ENCODE data around the gene RGS7. TPM values are rescaled to one million over a fixed set of nuclear protein-coding genes. Genes with fewer than 3 reads are reported as not detected.

Gene RGS7
- total RNA-seq, 2 donors from 2014 or later, result not detected

GRCh38 chr1:241215683-241216082 is 141.3 kb downstream of the RGS7 start:
- Histone ChIP-seq H3K4me3 (no peak overlapping the region), H3K36me3 (no peaks in the 10 kb centered on the region), H3K27me3 (no peaks in the 10 kb centered on the region), H3K4me1 (no peaks in the 10 kb centered on the region), H3K9me3 (peaks cover 0 to 14% of the 10 kb centered on the region in 2 donors), H3K27ac (no peak overlapping the region)
- no peak for DNase-seq (ENCODE audit: low spot score)
- TF ChIP-seq CTCF (IDR thresholded peaks at IDR 0.05), result no peak

- no peak for TF ChIP-seq CTCF (IDR thresholded peaks at IDR 0.05)
- no peak overlapping the region for H3K27ac ChIP-seq
These were observed 141.8 kb downstream of the RGS7 start for GRCh38 chr1:241215203-241215602.

GRCh38 chr1:241213139-241213538 is 143.9 kb downstream of the RGS7 start:
- no peak overlapping the region for H3K27ac ChIP-seq
- no peak for DNase-seq (ENCODE audit: low spot score)
- H3K4me1 ChIP-seq, result no peaks in the 10 kb centered on the region
- H3K36me3 ChIP-seq, result no peaks in the 10 kb centered on the region
- H3K9me3 ChIP-seq, result peaks cover 0 to 14% of the 10 kb centered on the region in 2 donors
- H3K27me3 ChIP-seq, result no peaks in the 10 kb centered on the region
- TF ChIP-seq CTCF (IDR thresholded peaks at IDR 0.05), result no peak
- no peak overlapping the region for H3K4me3 ChIP-seq

More at GRCh38 chr1:241215203-241215602, 141.8 kb downstream of the RGS7 start:
- Histone ChIP-seq H3K36me3 (no peaks in the 10 kb centered on the region), H3K9me3 (peaks cover 0 to 14% of the 10 kb centered on the region in 2 donors), H3K4me1 (no peaks in the 10 kb centered on the region), H3K4me3 (no peak overlapping the region), H3K27me3 (no peaks in the 10 kb centered on the region)
- DNase-seq (ENCODE audit: low spot score), result no peak

DNA sequence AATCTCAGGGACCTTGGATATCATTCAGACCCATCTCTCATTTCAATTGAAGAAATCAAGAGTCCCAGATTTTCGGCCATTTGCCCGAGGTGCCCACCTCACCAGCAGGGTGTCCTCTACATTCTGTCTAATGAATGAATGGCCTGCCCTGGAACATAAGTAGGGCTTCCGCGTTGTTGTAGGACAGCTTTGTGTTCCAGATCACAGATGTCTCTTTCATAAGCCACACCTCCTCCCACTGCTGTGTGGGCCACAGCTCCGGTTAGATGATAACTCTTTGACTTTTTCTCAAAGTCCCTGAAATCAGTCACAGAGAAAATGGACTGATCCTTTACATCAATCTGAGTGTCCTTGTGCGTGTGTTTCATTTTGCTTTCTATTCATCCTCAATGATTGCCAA is 144.4 kb downstream of the RGS7 start:
- no peaks in the 10 kb centered on the region for H3K27me3 ChIP-seq
- no peaks in the 10 kb centered on the region for H3K36me3 ChIP-seq
- no peak for DNase-seq (ENCODE audit: low spot score)
- no peak overlapping the region for H3K4me3 ChIP-seq
- TF ChIP-seq CTCF (IDR thresholded peaks at IDR 0.05), result no peak
- no peak overlapping the region for H3K27ac ChIP-seq
- no peaks in the 10 kb centered on the region for H3K4me1 ChIP-seq
- H3K9me3 ChIP-seq, result peaks cover 0 to 14% of the 10 kb centered on the region in 2 donors

- no peaks in the 10 kb centered on the region for H3K36me3 ChIP-seq
- H3K27me3 ChIP-seq, result no peaks in the 10 kb centered on the region
- no peak overlapping the region for H3K27ac ChIP-seq
- no peak for DNase-seq (ENCODE audit: low spot score)
- H3K4me1 ChIP-seq, result no peaks in the 10 kb centered on the region
- H3K9me3 ChIP-seq, result no peaks in the 10 kb centered on the region
- TF ChIP-seq CTCF (IDR thresholded peaks at IDR 0.05), result no peak
- no peak overlapping the region for H3K4me3 ChIP-seq
These were observed 148.1 kb downstream of the RGS7 start for GRCh38 chr1:241208910-241209379.

DNA sequence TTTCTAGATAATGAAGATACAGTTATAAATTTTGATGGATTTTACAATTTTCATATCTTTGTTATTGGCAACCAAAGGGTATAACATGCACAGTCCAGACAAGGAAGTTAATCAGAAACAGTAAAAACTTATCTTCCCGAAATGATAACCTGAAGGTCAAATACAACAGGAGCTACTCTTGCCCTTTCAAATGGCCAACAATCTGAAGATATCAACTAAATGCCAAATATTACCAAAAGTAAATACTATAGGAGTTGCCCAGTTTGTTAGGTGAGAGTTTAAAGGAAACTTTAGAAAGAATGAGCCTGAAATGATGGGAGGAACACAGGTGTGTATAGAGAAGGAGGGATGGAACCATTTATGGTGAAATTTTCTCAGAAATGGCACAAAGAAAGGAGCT is 153.2 kb downstream of the RGS7 start:
- H3K36me3 ChIP-seq, result no peaks in the 10 kb centered on the region
- no peak overlapping the region for H3K27ac ChIP-seq
- TF ChIP-seq CTCF (IDR thresholded peaks at IDR 0.05), result no peak
- DNase-seq (ENCODE audit: low spot score), result no peak
- H3K4me1 ChIP-seq, result no peaks in the 10 kb centered on the region
- no peak overlapping the region for H3K4me3 ChIP-seq
- no peaks in the 10 kb centered on the region for H3K27me3 ChIP-seq
- H3K9me3 ChIP-seq, result peaks cover 0 to 6% of the 10 kb centered on the region in 2 donors

Measured in right atrium auricular region (tissue), 2 donors.